ENCODE measurements around the gene GPAT3. TPM values are rescaled to one million over a fixed set of nuclear protein-coding genes. Genes with fewer than 3 reads are reported as not detected.

The GPAT3 gene
- total and polyA plus RNA-seq, 8 donors, result 1.7 to 18.9 (median 4.0) TPM; not detected in 1

DNA sequence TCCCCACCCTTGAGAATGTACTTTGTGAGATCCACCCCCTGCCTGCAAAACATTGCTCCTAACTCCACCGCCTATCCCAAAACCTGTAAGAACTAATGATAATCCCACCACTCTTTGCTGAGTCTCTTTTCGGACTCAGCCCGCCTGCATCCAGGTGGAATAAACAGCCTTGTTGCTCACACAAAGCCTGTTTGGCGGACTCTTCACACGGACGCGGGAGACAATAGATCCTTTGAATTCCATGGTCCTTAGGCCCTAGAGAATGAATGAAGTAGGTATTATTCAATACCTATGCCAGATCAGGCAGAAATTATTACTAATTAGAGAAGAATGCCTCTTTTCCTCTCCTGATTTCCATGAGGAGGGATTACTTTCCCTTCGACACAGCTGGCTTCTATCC, 101.0 kb downstream of the GPAT3 start:
- DNase-seq, result no peak
- Histone ChIP-seq H3K4me1 (peaks cover 0 to 3% (median 0%) of the 10 kb centered on the region in 4 donors), H3K36me3 (no peaks in the 10 kb centered on the region), H3K27me3 (no peaks in the 10 kb centered on the region), H3K9me3 (no peaks in the 10 kb centered on the region), H3K4me3 (no peak overlapping the region), H3K27ac (no peak overlapping the region)
- WGBS, 5 donors, result 90 to 96% (median 93%) methylated on average over 8 of the region's 8 CpGs
- intact Hi-C loops (cut with DNase I; ENCODE audit: low total_unique reads), result no loop called here
- TF ChIP-seq POLR2AphosphoS5 (IDR thresholded peaks at IDR 0.05), result no peak
- no peak for TF ChIP-seq EP300 (IDR thresholded peaks at IDR 0.05)
- TF ChIP-seq, protein P1, sequence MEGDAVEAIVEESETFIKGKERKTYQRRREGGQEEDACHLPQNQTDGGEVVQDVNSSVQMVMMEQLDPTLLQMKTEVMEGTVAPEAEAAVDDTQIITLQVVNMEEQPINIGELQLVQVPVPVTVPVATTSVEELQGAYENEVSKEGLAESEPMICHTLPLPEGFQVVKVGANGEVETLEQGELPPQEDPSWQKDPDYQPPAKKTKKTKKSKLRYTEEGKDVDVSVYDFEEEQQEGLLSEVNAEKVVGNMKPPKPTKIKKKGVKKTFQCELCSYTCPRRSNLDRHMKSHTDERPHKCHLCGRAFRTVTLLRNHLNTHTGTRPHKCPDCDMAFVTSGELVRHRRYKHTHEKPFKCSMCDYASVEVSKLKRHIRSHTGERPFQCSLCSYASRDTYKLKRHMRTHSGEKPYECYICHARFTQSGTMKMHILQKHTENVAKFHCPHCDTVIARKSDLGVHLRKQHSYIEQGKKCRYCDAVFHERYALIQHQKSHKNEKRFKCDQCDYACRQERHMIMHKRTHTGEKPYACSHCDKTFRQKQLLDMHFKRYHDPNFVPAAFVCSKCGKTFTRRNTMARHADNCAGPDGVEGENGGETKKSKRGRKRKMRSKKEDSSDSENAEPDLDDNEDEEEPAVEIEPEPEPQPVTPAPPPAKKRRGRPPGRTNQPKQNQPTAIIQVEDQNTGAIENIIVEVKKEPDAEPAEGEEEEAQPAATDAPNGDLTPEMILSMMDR (IDR thresholded peaks at IDR 0.05), result no peak
- no peak for TF ChIP-seq POLR2A (IDR thresholded peaks at IDR 0.05)

DNA sequence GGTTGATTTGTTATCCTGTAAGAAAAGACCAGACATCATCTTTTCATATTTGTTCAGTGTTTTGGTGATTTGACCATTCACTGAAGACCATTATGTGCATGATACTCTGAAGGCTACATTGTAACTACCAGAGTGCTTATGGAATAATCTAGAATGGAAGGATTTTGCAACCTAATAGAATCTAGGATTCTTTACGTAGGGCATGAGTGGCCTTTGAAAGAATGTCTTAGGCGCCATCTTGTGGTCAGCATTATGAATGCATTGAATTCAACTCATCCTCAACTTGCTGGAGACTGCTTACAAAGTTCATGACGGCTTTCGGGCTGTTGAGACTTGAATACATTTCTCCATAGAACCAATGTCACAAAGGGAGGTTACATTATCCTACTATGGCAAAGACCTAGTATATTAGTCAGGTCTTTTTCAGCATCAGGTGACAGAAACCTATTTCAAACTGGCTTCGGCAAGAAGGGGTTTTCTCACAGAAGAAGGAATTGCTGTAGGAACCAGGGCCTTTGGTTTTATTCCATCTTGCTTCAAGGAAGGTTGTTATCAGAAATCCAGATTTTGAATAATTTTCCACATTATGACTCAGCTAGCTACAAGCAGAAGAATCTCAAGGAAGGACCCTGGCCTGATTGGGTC, 104.1 kb downstream of the GPAT3 start:
- H3K27ac ChIP-seq, result no peak overlapping the region
- peak; percentile 56 to 91 for DNase-seq
- peaks cover 0 to 3% (median 0%) of the 10 kb centered on the region in 4 donors for H3K4me1 ChIP-seq
- TF ChIP-seq POLR2AphosphoS5 (IDR thresholded peaks at IDR 0.05) (peak in 1 of 3 donors; percentile 37), POLR2A (IDR thresholded peaks at IDR 0.05) (no peak), EP300 (IDR thresholded peaks at IDR 0.05) (no peak)
- TF ChIP-seq, protein P1 (IDR thresholded peaks at IDR 0.05), result peak in 5 of 7 experiments; percentile 69 to 87 (median 80)
- intact Hi-C loops (cut with DNase I; ENCODE audit: low total_unique reads), result loop anchor here (5.0 kb wide), 1 partner anchor 133 kb away; no protein-coding TSS in a partner anchor
- H3K4me3 ChIP-seq, result no peak overlapping the region
- H3K27me3 ChIP-seq, result peaks cover 0 to 9% (median 0%) of the 10 kb centered on the region in 3 donors
- no peaks in the 10 kb centered on the region for H3K36me3 ChIP-seq
- WGBS, 5 donors, result 19 to 25% (median 22%) methylated on average over 5 of the region's 5 CpGs
- H3K9me3 ChIP-seq, result no peaks in the 10 kb centered on the region

DNA sequence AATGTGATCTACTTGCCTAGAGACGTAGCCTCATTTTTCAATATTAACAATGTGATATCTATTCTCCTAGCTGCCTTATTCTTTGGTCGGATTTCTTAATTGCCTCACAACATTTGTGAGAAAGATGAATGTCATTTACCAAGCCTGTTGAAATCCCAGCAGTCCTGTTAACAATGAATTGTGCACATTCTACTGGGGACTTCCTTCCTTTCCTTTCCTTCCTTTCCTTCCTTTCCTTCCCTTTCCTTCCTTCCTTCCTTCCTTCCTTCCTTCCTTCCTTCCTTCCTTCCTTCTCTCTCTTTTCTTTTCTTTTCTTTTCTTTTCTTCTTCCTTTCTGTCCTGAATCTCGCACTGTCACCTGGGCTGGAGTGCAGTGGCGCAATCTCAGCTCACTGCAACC, 107.1 kb downstream of the GPAT3 start:
- no peaks in the 10 kb centered on the region for H3K36me3 ChIP-seq
- peaks cover 0 to 9% (median 0%) of the 10 kb centered on the region in 3 donors for H3K27me3 ChIP-seq
- WGBS, 5 donors, result 79 to 86% (median 84%) methylated on average over 4 of the region's 4 CpGs
- H3K4me3 ChIP-seq, result no peak overlapping the region
- H3K4me1 ChIP-seq, result peaks cover 0 to 3% (median 0%) of the 10 kb centered on the region in 4 donors
- TF ChIP-seq POLR2AphosphoS5 (IDR thresholded peaks at IDR 0.05), result no peak
- TF ChIP-seq, protein P1 (IDR thresholded peaks at IDR 0.05), result no peak
- TF ChIP-seq POLR2A (IDR thresholded peaks at IDR 0.05), result no peak
- TF ChIP-seq EP300 (IDR thresholded peaks at IDR 0.05), result no peak
- H3K9me3 ChIP-seq, result no peaks in the 10 kb centered on the region
- no peak for DNase-seq
- H3K27ac ChIP-seq, result no peak overlapping the region
- intact Hi-C loops (cut with DNase I; ENCODE audit: low total_unique reads), result loop anchor here (5.0 kb wide), 1 partner anchor 136 kb away; no protein-coding TSS in a partner anchor

DNA sequence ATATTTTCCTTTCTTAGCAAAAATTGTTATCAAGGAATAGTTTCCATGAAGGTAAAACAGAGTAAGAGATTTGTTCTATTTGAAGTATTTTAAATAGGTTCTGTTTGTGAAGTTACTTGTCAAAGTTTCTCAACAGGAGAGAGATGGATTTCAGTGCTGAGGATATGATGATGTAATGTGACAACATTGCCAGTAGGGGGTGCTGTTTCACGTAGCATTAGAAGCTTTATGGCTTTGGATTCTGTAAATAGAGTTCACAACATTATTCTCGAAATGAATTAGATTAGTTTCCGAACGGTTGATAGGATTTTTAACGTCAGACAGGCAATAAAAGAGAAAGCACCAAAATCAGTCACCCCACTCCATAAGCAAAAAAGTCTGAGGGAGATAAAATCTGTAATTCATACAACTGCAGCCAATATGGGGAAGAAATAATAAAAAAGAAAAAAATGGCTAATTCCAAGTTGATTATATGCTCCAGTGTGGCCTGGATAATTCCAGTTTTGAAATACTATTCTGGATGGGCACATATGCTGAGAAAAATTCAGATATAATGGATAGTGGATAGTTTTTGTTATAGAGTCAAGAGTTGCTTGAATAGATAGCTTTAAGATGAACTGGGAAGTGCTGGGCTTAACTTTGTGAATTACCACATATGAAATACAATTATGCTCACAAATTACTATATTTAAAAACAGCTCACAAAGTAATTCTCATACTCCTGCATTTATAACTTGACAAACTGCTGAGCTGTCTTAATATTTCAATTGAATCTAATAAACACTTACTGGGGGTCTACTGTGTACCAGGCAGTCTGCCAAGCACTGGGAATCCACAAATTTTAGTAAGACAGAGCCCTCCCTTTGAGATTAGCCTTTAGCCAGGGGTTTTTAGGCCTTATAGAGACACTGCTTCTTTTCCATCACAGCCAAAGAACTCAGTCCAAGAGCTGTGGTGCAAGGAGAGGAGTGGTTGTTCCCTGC, 109.1 kb downstream of the GPAT3 start:
- Histone ChIP-seq H3K9me3 (no peaks in the 10 kb centered on the region), H3K27me3 (peaks cover 0 to 9% (median 0%) of the 10 kb centered on the region in 3 donors), H3K4me1 (no peaks in the 10 kb centered on the region), H3K4me3 (no peak overlapping the region), H3K27ac (no peak overlapping the region), H3K36me3 (no peaks in the 10 kb centered on the region)
- TF ChIP-seq, protein P1 (IDR thresholded peaks at IDR 0.05), result peak in 5 of 7 experiments; percentile 73 to 92 (median 84)
- no peak for TF ChIP-seq POLR2A (IDR thresholded peaks at IDR 0.05)
- 1 to 3% (median 2%) methylated on average over 5 of the region's 5 CpGs for WGBS, 5 donors
- DNase-seq, result peak in 1 of 2 donors; percentile 87
- intact Hi-C loops (cut with DNase I; ENCODE audit: low total_unique reads), result loop anchor here (5.0 kb wide), 1 partner anchor 138 kb away; no protein-coding TSS in a partner anchor
